ENCODE data around the gene VWA5B2. TPM values are rescaled to one million over a fixed set of nuclear protein-coding genes. Genes with fewer than 3 reads are reported as not detected.

VWA5B2 gene
- polyA plus RNA-seq, 3 donors, result 0.92 to 1.3 (median 1.1) TPM

DNA sequence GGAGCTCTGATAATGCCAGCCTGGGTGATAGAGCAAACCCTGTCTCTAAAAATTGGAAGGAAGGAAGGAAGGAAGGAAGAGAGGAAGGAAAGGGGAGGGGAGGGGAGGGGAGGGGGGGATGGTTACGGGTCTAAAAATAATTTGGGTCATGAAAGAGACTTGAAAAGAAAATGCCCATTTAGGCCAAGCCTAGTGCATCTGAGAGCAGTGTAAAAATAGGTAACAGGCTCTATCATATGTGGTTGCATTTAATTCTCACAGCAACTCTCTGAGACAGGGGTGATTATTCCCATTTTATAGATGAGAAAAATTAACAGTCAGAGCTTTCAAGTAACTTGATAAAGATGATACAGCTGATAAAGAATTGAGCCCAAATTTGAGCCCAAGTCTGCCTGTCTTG lies 42.9 kb downstream of the VWA5B2 start:
- DNase-seq (ENCODE audit: low read depth in 3 of 3, low spot score in 2 of 3), result no peak

DNA sequence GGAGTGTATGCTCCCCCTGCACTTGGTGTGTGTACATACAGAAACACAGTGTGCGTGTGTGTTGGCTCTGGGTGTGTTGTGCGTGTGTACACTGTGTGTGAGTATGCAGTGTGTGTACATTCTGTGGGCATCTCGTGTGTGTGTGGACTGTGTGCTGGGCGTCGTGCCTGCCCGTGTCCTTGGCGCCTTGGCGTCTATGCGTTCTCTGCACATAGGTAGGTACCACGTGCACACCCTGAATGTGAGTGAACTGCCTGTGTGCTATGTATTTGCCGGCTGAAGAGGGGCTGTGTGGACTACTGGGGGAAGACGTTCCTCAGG lies 46.0 kb downstream of the VWA5B2 start:
- DNase-seq (ENCODE audit: low read depth in 3 of 3, low spot score in 2 of 3), result no peak

DNA sequence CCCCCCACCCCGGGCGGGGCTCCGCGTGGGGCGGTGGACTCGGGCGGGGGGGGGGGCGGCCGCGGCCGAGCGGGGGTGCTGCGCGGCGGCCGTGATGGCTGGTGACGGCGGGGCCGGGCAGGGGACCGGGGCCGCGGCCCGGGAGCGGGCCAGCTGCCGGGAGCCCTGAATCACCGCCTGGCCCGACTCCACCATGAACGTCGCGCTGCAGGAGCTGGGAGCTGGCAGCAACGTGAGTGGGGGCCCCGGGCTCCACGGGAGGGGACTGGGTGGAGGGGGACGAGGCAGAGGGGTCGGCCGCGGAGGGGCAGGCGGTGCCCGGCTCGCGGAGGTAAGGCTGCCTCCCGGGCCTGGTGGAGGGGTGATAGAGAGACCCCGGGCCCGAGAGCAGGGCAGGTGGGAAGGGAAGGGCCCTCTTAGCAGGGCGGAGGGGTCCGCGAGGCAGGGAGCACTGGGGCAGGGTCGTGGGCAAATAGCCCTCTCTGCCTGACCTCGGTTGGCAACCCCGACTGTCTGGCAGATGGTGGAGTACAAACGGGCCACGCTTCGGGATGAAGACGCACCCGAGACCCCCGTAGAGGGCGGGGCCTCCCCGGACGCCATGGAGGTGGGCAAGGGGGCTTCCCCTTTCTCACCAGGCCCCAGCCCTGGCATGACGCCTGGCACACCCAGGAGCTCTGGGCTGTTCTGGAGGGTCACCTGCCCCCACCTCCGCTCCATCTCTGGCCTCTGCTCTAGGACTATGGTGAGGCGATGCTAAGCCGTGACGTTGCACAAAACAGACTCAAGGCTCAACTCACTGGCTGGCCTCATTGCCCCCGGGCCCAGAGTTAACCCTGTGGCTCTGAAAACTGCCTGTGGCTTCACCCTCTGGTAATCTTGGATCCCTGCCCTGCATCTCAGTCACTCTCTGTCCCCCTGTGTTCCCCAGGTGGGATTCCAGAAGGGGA lies 46.9 kb downstream of the VWA5B2 start, which contains the start of gene ECE2:
ECE2 (plus strand) TSS at position 62 of the 950 bp plus-strand sequence; CDS start at position 194, 132 bp downstream.
- DNase-seq (ENCODE audit: low read depth in 3 of 3, low spot score in 2 of 3), result no peak

DNA sequence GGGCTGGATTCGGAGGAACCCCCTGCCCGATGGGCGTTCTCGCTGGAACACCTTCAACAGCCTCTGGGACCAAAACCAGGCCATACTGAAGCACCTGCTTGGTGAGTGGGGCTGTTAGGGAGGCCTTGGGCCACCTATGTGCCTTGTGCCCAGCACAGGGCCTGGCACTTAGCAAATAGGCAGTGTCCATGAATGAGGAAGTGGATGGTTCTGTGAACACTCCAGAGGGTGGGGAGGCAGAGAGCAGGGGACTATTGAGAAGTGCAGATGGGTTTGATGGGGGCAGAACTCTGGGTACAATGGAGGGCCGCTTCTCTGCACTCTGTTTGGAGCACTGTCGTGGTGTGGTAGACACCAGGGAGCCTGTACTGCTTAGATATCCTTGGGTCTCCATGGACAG lies 48.0 kb downstream of the VWA5B2 start:
- no peak for DNase-seq (ENCODE audit: low read depth in 3 of 3, low spot score in 2 of 3)

GRCh38 chr3:184282941-184283340 lies 53.6 kb downstream of the VWA5B2 start:
- DNase-seq (ENCODE audit: low read depth in 3 of 3, low spot score in 2 of 3), result no peak

- no peak for DNase-seq (ENCODE audit: low read depth in 3 of 3, low spot score in 2 of 3)
Observed at GRCh38 chr3:184283681-184284080, 54.3 kb downstream of the VWA5B2 start.

GRCh38 chr3:184284696-184285095 lies 55.3 kb downstream of the VWA5B2 start:
- DNase-seq (ENCODE audit: low read depth in 3 of 3, low spot score in 2 of 3), result peak in 1 of 3 donors; percentile 55

GRCh38 chr3:184289426-184289938 lies 60.1 kb downstream of the VWA5B2 start:
- no peak for DNase-seq (ENCODE audit: low read depth in 3 of 3, low spot score in 2 of 3)

DNA sequence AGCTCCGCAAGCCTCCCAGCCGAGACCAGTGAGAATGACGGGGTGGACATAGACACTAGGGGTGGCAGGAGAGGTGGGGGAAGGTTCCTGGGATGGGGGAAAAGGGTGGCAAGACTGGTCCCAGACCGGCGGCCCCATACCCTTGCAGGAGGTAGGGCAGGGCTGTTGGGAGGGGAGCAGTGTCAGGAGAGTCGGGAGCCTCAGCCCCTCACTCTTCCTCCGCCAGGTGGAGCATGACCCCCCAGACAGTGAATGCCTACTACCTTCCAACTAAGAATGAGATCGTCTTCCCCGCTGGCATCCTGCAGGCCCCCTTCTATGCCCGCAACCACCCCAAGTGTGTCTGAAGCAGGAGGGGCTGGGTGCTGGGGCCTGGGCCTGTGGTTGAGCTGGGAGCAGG lies 60.9 kb downstream of the VWA5B2 start:
- DNase-seq (ENCODE audit: low read depth in 3 of 3, low spot score in 2 of 3), result no peak

DNA sequence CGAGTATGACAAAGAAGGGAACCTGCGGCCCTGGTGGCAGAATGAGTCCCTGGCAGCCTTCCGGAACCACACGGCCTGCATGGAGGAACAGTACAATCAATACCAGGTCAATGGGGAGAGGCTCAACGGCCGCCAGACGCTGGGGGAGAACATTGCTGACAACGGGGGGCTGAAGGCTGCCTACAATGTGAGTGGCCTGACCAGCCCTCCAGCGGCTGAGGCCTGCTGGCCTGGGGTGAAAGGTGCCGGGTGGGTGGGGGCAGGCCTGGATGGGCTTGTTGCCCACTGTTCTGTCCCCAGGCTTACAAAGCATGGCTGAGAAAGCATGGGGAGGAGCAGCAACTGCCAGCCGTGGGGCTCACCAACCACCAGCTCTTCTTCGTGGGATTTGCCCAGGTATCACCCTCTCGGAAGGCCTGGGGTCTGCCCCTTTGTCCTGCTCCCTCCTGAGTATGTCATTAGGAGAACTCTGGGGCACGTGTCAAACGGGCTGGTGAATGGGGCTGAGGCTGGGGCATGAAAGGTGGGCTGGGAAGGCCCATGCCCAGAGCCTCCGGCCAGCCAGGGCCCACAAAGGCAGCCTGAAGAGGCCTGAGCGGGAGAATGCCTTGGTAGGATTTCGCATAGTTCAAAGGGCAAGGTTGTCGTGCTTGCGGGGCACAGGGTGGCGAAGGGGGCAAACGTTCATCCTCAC lies 61.8 kb downstream of the VWA5B2 start:
- no peak for DNase-seq (ENCODE audit: low read depth in 3 of 3, low spot score in 2 of 3)

Other genes with a start within 250 kb of the VWA5B2 start
- gene ABCC5, start 211.7 kb upstream of the VWA5B2 start, polyA plus RNA-seq (ENCODE audit: insufficient read length in 3 of 3), result 10 to 100 TPM; 44.1 to 53.7 (median 48.7) TPM
- gene HTR3D, start 197.8 kb upstream of the VWA5B2 start, polyA plus RNA-seq (ENCODE audit: insufficient read length in 3 of 3), result not detected
- gene HTR3C, start 176.5 kb upstream of the VWA5B2 start, polyA plus RNA-seq (ENCODE audit: insufficient read length in 3 of 3), result not detected
- gene HTR3E, start 132.5 kb upstream of the VWA5B2 start, polyA plus RNA-seq (ENCODE audit: insufficient read length in 3 of 3), result not detected
- 10 to 100 TPM; 49.5 to 49.7 (median 49.5) TPM for gene EIF2B5, start 94.2 kb upstream of the VWA5B2 start, polyA plus RNA-seq (ENCODE audit: insufficient read length in 3 of 3)
- gene DVL3, start 74.2 kb upstream of the VWA5B2 start, polyA plus RNA-seq (ENCODE audit: insufficient read length in 3 of 3), result 10 to 100 TPM; 59.8 to 69.3 (median 61.2) TPM
- 100 to 1,000 TPM; 399 to 438 (median 427) TPM for gene AP2M1, start 54.7 kb upstream of the VWA5B2 start, polyA plus RNA-seq (ENCODE audit: insufficient read length in 3 of 3)
- gene ABCF3, start 43.4 kb upstream of the VWA5B2 start, polyA plus RNA-seq (ENCODE audit: insufficient read length in 3 of 3), result 10 to 100 TPM; 55.1 to 59.6 (median 56.2) TPM
- gene ALG3, start 19.4 kb downstream of the VWA5B2 start, polyA plus RNA-seq (ENCODE audit: insufficient read length in 3 of 3), result 10 to 100 TPM; 27.9 to 34.3 (median 30.8) TPM
- gene EEF1AKMT4, start 20.1 kb downstream of the VWA5B2 start, polyA plus RNA-seq (ENCODE audit: insufficient read length in 3 of 3), result 1 to 10 TPM; 2.0 to 3.0 (median 2.7) TPM
- gene CAMK2N2, start 32.0 kb downstream of the VWA5B2 start, polyA plus RNA-seq (ENCODE audit: insufficient read length in 3 of 3), result not detected
- gene ECE2, start 46.4 kb downstream of the VWA5B2 start, polyA plus RNA-seq (ENCODE audit: insufficient read length in 3 of 3), result under 1 TPM in 1 of 3 donors, not detected in 2; 0.10 TPM
- 100 to 1,000 TPM; 225 to 235 (median 234) TPM for gene PSMD2, start 69.7 kb downstream of the VWA5B2 start, polyA plus RNA-seq (ENCODE audit: insufficient read length in 3 of 3)
- gene EIF4G1, start 85.0 kb downstream of the VWA5B2 start, polyA plus RNA-seq (ENCODE audit: insufficient read length in 3 of 3), result 100 to 1,000 TPM; 167 to 181 (median 171) TPM
- gene FAM131A, start 108.0 kb downstream of the VWA5B2 start, polyA plus RNA-seq (ENCODE audit: insufficient read length in 3 of 3), result 1 to 10 TPM; 7.7 to 9.8 (median 8.7) TPM
- gene CLCN2, start 132.0 kb downstream of the VWA5B2 start, polyA plus RNA-seq (ENCODE audit: insufficient read length in 3 of 3), result 1 to 10 TPM; 7.7 to 9.9 (median 8.1) TPM
- 10 to 100 TPM; 87.1 to 91.3 (median 90.0) TPM for gene POLR2H, start 132.1 kb downstream of the VWA5B2 start, polyA plus RNA-seq (ENCODE audit: insufficient read length in 3 of 3)
- 1 to 10 TPM; 2.0 to 3.1 (median 2.4) TPM for gene THPO, start 148.6 kb downstream of the VWA5B2 start, polyA plus RNA-seq (ENCODE audit: insufficient read length in 3 of 3)
- gene CHRD, start 150.5 kb downstream of the VWA5B2 start, polyA plus RNA-seq (ENCODE audit: insufficient read length in 3 of 3), result 1 to 10 TPM; 8.2 to 9.9 (median 8.9) TPM